MM.1S (cell line): Measurements from ENCODE around the gene VPS45.

ENCODE experiments used
- EZH2 ChIP-seq: fragments of 300-600 bp; sonication (generic); optimal IDR thresholded peaks from 2 replicates; pipeline ENCODE3; 2017; ENCODE audit warnings: low read depth, mild to moderate bottlenecking, antibody characterized with exemption, low read length, mixed read lengths
- TF ChIP-seq, protein P1 (sequence below): fragments of 300-600 bp; sonication (generic); IDR thresholded peaks from 2 replicates; pipeline ENCODE4 v1.5.1; 2016; ENCODE audit warnings: antibody characterized with exemption, low read length, mixed read lengths

DNA sequence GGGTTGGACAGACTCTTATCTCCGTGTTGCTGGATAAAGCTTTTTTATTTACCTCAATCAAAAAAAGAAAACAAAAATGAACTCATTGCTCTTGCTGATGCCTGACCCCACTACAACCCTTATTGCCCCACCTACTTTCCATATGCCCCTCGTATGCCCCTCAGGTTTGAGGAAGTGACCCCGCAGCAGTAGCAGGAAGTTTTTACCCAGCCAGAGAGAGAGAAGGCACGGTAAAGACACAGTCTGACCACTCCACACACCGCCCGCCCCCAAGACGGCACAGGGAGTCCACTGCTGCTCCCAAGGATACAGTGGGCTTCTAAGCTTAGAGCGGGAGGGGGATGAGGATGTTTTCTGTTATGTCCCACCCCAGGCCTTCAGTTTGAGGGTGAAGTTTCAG lies 92.0 kb downstream of the VPS45 start:
- no peak for TF ChIP-seq EZH2
- TF ChIP-seq, protein P1, sequence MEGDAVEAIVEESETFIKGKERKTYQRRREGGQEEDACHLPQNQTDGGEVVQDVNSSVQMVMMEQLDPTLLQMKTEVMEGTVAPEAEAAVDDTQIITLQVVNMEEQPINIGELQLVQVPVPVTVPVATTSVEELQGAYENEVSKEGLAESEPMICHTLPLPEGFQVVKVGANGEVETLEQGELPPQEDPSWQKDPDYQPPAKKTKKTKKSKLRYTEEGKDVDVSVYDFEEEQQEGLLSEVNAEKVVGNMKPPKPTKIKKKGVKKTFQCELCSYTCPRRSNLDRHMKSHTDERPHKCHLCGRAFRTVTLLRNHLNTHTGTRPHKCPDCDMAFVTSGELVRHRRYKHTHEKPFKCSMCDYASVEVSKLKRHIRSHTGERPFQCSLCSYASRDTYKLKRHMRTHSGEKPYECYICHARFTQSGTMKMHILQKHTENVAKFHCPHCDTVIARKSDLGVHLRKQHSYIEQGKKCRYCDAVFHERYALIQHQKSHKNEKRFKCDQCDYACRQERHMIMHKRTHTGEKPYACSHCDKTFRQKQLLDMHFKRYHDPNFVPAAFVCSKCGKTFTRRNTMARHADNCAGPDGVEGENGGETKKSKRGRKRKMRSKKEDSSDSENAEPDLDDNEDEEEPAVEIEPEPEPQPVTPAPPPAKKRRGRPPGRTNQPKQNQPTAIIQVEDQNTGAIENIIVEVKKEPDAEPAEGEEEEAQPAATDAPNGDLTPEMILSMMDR: no peak
